Mesothelial cell of epicardium (in vitro differentiated cells): ENCODE data around the gene CLIP1. TPM values are rescaled to one million over a fixed set of nuclear protein-coding genes. Genes with fewer than 3 reads are reported as not detected.
"Not testable (repeated sequence)": the region's sequence is repeated elsewhere in the genome, so short reads cannot be mapped to it uniquely, and the experiment has no call there.

Experiments used
- DNase-seq, 2 experiments: peaks; one replicate each; pipeline ENCODE4 v3.0.0; 2021; ENCODE audit warnings: low spot score in 2 of 2; ENCODE audit not compliant: unreplicated experiment in 2 of 2
- H3K27ac Mint-ChIP-seq: 2 replicates; pipeline ENCODE4 v1.8.0; 2021; ENCODE audit warnings: mixed read lengths
- H3K27me3 Mint-ChIP-seq: 2 replicates; pipeline ENCODE4 v1.8.0; 2021; ENCODE audit warnings: low read depth, mixed read lengths
- H3K36me3 Mint-ChIP-seq: 2 replicates; pipeline ENCODE4 v1.8.0; 2021; ENCODE audit warnings: mixed read lengths
- H3K4me1 Mint-ChIP-seq: 2 replicates; pipeline ENCODE4 v1.8.0; 2021; ENCODE audit warnings: mixed read lengths
- H3K4me3 Mint-ChIP-seq: 2 replicates; pipeline ENCODE4 v1.8.0; 2021; ENCODE audit warnings: mild to moderate bottlenecking, moderate library complexity, mixed read lengths
- H3K9me3 Mint-ChIP-seq: 2 replicates; pipeline ENCODE4 v1.8.0; 2021; ENCODE audit warnings: mixed read lengths
- CTCF ChIP-seq: fragments of 200-600 bp; sonication (generic); IDR thresholded peaks from one replicate; pipeline ENCODE4 v1.5.0; 2021; ENCODE audit warnings: antibody characterized with exemption; ENCODE audit not compliant: unreplicated experiment
- total RNA-seq: library from RNA; stranded (reverse); gene quantifications from 3 replicates; pipeline ENCODE4 v1.2.1, GENCODE V29; 2021

Gene CLIP1
- total RNA-seq, 1 donor from 2014 or later, result 65.2 TPM

GRCh38 chr12:122421187-122421820 lies 1.2 kb downstream of the CLIP1 start:
- TF ChIP-seq CTCF, result no peak
- Mint-ChIP-seq H3K36me3 (no peaks in the 10 kb centered on the region), H3K27ac (peak overlapping the region; percentile 99), H3K27me3 (no peaks in the 10 kb centered on the region), H3K9me3 (no peaks in the 10 kb centered on the region), H3K4me3 (peak overlapping the region; percentile 93), H3K4me1 (peaks cover 29% of the 10 kb centered on the region)
- peak in 1 of 2 experiments; percentile 59 for DNase-seq

GRCh38 chr12:122420471-122421162 lies 1.9 kb downstream of the CLIP1 start:
- no peaks in the 10 kb centered on the region for H3K9me3 Mint-ChIP-seq
- H3K4me1 Mint-ChIP-seq, result peaks cover 29% of the 10 kb centered on the region
- H3K27me3 Mint-ChIP-seq, result no peaks in the 10 kb centered on the region
- TF ChIP-seq CTCF, result no peak
- no peaks in the 10 kb centered on the region for H3K36me3 Mint-ChIP-seq
- H3K27ac Mint-ChIP-seq, result peak overlapping the region; percentile 99
- DNase-seq, result no peak
- H3K4me3 Mint-ChIP-seq, result peak overlapping the region; percentile 93

GRCh38 chr12:122419094-122419493 lies 3.4 kb downstream of the CLIP1 start:
- not testable (repeated sequence) for H3K27me3 Mint-ChIP-seq, H3K4me3 Mint-ChIP-seq, H3K27ac Mint-ChIP-seq, DNase-seq, H3K9me3 Mint-ChIP-seq, H3K36me3 Mint-ChIP-seq
- peaks cover 29% of the 10 kb centered on the region for H3K4me1 Mint-ChIP-seq

- not testable (repeated sequence) for H3K4me3 Mint-ChIP-seq, H3K36me3 Mint-ChIP-seq, H3K27ac Mint-ChIP-seq, H3K27me3 Mint-ChIP-seq, H3K9me3 Mint-ChIP-seq, DNase-seq
- peaks cover 18% of the 10 kb centered on the region for H3K4me1 Mint-ChIP-seq
Measured at GRCh38 chr12:122415665-122416064, 6.8 kb downstream of the CLIP1 start.

- Mint-ChIP-seq H3K27me3 (no peaks in the 10 kb centered on the region), H3K4me1 (peaks cover 13% of the 10 kb centered on the region), H3K4me3 (no peak overlapping the region), H3K27ac (peak overlapping the region; percentile 59), H3K36me3 (peaks cover 8% of the 10 kb centered on the region), H3K9me3 (no peaks in the 10 kb centered on the region)
- TF ChIP-seq CTCF, result no peak
- DNase-seq, result no peak
Measured at GRCh38 chr12:122413516-122414404, 8.7 kb downstream of the CLIP1 start.

GRCh38 chr12:122412851-122413433 lies 9.5 kb downstream of the CLIP1 start:
- no peak for DNase-seq
- Mint-ChIP-seq H3K27ac (peak overlapping the region; percentile 58), H3K27me3 (no peaks in the 10 kb centered on the region), H3K4me3 (no peak overlapping the region), H3K4me1 (peaks cover 10% of the 10 kb centered on the region), H3K36me3 (peaks cover 8% of the 10 kb centered on the region), H3K9me3 (no peaks in the 10 kb centered on the region)
- no peak for TF ChIP-seq CTCF
